Amniotic stem cell (primary cell): Measurements from ENCODE around the gene CNTN1.

ENCODE experiments used
- DNase-seq: peaks from one replicate; lab custom pipeline; 2025; lab: John Stamatoyannopoulos, UW

The CNTN1 gene

DNA sequence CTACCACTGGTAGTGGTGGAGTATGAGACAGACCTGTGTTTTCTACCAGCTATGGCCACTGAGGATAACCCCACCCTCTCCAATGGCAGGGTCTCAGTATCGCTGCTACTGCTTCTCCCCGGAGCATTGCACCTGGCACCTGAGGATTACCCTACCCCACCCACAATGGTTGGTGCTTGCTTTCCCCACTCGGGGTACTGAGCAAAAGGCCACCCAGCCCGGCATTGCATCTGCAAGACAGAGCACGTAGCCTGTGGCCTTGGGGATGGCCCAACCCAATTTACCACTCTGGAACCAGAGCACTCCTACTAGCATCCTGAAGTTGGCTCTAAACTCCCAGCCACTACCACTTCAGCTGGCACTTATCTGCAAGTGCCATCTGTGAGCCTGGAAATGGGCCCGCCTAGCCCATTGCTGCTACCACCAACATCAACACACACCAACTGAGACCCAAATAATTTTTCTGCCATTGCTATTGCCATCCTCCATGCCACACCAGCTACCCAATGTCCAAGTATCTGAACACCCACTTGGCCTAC, 145.7 kb downstream of the CNTN1 start:
- DNase-seq, result no peak

GRCh38 chr12:40843495-40843894, 151.3 kb downstream of the CNTN1 start:
- DNase-seq, result no peak

GRCh38 chr12:40853221-40853620, 161.0 kb downstream of the CNTN1 start:
- no peak for DNase-seq

GRCh38 chr12:40854604-40855003, 162.4 kb downstream of the CNTN1 start:
- no peak for DNase-seq

- DNase-seq, result no peak
Measured at GRCh38 chr12:40864891-40865290, 172.7 kb downstream of the CNTN1 start.

DNA sequence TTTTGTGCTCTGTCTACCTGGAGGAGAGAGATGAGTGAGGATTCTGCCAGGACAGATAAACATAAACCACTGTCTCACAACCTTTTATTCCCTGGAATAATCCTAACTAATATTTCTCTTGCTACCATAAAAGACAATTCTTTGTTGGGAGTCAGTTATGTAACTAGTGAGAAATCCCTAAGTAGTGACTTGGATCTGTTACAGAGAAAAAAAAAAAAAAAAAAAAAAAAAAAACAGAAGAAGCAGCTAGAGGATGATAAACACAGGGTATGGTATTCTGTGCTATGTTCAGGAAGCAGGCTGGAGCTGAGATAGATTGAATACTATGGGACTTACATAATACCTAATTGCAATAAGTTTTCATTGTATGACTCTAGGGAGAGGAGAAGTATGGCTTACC, 178.7 kb downstream of the CNTN1 start:
- DNase-seq, result no peak

GRCh38 chr12:40874868-40875267, 182.6 kb downstream of the CNTN1 start:
- no peak for DNase-seq

DNA sequence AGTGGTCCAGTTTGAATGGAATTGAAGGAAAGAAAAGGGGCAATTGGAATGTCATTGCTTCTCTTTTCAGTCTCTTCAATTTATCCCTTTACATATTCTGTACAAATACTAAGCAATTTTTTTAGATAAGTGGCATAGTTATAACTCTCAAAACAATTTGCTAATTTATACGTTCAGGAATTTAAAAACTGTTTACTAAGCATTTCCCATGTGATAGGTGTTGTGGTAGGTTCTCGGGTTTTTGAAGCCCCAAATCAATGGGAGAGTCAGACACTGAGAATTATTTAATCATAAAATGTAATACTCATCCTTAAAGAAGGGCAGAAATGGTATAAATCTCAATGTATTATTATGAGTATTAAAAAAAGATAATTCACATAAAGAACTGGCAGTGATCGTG, 197.1 kb downstream of the CNTN1 start:
- no peak for DNase-seq

DNA sequence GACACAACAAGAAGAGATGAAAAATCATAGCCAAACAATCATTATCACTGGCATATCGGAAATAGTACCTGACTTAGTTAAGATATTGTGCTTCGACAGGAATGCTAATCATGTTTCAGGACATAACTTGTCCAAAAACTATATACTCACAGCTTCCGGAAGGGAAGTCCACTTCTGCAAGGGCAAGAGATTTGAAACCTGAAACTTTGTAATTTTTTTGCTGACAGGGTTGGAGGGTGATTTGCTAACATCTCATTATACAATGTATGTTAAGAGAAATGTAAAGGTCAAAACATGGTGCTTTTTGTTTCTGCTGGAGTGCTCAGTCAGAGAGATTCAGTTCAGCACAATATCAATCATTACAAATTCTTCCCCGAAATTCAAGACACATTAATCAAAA, 200.3 kb downstream of the CNTN1 start:
- no peak for DNase-seq

DNA sequence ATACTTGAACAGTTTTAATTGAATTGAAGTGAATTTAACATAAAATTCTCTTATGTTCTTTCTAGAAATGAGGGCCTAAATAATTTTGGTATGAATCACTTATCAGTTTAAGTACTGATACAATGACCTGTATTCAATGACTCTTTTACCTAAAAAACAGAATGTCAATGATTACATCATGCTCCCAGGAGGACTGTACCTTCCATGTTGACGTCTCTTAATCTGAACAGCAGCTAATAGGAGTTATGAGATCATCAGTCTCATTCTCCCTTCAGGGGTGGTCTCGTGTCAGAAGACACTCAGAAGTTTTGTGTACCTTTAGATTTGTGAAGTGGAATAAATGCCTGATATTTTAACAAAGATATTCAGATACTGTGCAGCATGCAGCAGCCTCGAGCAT, 206.3 kb downstream of the CNTN1 start:
- DNase-seq, result no peak

DNA sequence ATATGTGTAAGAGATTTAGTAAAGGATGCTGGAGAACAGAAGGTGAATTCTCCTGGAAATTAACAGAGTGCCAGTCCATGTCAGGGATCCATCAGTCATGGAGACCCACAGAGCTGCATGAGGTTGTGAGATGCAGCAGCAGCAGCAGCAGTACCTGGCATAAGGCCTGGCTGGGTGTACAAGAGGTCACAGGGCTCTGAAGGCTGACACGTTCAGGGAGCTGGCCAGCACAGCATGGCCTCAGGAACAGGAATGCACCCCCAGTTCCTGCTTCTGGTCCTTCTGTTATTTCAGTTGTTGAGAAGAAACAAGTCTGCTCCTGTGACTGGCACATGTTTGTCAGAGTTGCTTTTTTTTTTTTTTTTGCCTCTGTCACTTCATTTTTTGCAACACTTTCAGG, 210.8 kb downstream of the CNTN1 start:
- no peak for DNase-seq

DNA sequence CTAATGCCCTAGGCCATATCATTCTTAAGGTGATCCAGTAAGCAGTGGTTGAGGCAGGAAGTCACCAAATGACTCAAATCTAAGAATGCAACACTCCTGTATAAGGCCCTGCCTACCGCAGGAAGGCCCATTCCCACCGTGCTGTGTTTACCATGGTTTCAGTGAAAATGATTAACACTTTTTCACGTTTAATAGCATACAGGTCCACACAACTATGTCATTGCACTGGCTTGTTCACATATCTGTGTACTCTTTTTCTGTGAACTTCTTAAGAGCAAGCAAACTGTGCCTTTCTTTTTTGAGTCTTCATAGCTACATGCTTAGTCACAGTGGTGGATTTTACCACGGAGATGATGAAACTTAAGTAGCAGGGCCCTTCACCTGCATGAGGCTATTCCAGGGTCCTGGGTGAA, 214.9 kb downstream of the CNTN1 start:
- no peak for DNase-seq

GRCh38 chr12:40911676-40912075, 219.4 kb downstream of the CNTN1 start:
- DNase-seq, result no peak

GRCh38 chr12:40915172-40915571, 222.9 kb downstream of the CNTN1 start:
- no peak for DNase-seq

DNA sequence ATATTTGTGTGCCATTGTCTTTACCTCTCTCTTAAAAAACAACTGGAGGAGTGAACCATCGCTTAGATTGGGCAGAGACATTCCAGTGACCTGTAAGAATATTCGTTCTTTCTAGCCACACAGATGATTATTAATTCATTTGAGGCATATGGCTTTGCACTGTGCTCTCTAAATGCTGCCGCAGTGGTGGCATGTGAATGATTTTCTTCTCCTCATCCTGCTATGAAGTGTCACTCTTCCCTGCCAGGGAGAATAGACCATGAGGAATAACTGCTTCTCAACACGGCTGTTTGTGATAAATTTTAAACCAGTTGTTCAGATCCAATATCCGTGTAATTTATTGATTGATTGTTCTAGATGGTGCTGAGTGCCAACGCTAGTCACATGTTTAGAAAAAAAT, 225.3 kb downstream of the CNTN1 start:
- DNase-seq, result no peak

- no peak for DNase-seq
Measured at GRCh38 chr12:40921563-40922163, 229.4 kb downstream of the CNTN1 start.

DNA sequence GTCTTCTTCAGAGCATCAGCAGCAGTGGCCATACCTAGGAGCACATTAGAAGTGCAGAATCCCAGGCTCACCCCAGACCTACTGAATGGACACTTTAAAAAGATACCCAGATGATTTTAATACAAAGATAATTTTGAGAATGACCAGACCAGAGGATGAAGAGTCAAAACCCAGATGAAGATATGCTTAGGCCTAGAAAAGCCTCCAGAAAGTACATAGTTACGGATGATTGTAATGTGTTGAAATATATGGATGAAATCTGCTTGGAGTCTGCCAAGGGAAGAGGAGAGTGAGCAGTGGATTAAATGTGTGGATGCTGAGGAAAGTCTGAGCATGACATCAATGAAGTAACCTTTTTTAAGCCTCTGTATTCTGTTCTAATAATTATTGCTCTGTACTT, 245.7 kb downstream of the CNTN1 start:
- no peak for DNase-seq

DNA sequence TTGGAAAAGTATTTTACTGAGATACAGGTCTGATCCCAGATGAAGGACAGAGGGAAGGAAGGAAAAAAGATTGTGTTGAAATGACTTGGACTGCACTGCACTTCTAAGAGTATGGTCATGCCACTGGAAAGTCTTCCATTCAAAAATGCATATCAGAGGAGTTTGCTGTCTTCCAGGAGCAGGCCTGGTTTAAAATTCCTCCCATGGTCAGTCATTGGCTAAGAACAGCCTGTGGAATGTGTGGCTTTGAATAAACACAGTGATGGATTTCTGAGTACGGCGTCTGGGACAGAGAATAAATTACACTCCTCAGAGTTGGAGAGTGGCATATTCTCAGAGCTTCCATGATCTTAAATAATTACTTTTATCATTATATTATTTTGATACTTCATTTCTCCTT, 250.1 kb downstream of the CNTN1 start:
- DNase-seq, result no peak

DNA sequence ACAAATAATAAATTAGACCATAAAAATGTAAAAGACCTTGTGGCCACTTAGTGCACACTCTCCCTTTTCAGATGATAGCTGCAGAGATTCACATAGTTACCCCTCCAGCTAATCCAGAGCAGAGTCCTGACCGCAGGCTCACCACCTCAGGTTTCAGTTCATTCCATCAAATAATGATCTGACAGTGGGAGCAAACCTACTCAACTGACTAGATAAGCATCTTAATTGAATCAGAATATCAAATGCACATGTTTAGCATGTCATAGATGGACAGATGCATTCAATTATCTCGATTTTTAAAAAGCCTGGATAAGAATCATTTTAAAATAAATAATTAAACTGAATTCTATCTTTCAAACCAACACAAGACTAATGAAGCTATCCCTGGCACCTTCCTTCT, 253.5 kb downstream of the CNTN1 start:
- DNase-seq, result no peak

GRCh38 chr12:40946612-40947194, 254.5 kb downstream of the CNTN1 start:
- DNase-seq, result no peak

GRCh38 chr12:40947797-40948196, 255.6 kb downstream of the CNTN1 start:
- DNase-seq, result no peak

DNA sequence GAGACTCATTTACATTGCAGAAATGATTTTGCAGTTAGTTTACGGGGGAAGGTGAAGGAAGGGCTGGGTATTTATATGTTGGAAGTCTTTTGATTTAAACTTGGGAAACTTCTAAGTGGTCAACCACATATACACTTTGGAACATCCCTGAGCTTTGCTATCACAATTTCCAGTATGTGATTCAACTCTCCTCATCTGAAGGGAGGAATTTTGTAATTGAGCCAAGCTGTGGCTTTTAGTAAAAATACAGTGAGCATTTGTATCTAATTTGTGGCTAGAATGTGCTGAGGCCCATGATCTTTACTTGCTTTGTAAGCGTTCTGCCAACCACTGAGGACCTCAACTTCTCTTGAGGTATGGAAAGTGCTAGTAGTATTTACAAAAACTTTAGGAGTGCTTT, 260.8 kb downstream of the CNTN1 start:
- no peak for DNase-seq

GRCh38 chr12:40957417-40957816, 265.2 kb downstream of the CNTN1 start:
- no peak for DNase-seq

DNA sequence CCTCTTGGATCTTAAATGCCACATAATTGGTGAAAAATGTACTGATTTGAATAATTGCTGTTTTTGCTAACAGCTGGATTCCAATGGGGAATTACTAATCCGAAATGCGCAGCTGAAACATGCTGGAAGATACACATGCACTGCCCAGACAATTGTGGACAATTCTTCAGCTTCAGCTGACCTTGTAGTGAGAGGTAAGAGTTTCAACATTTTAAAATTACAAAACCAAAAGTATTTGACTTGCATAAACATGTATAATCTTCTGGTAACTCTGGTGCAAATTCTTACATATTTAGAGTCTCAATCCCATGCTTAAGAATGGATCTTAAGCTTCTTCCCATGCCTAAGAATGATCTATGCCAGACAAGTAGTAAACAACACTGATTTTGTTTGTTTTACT, 266.8 kb downstream of the CNTN1 start:
- no peak for DNase-seq
